Lower leg skin (tissue), 4 donors: ENCODE measurements around the gene UNKL. TPM values are rescaled to one million over a fixed set of nuclear protein-coding genes. Genes with fewer than 3 reads are reported as not detected.

Experiments used
- DNase-seq, 2 donors: peaks; one replicate each; pipeline ENCODE4 v3.0.0-alpha.2; 2019; ENCODE audit warnings: low spot score in 2 of 2
- H3K4me3 ChIP-seq: fragments of 200-600 bp; sonication (generic); 2 replicates; pipeline ENCODE4 v1.5.1; 2017; ENCODE audit warnings: mild to moderate bottlenecking, low read depth; ENCODE audit not compliant: poor library complexity, severe bottlenecking
- CTCF ChIP-seq, 3 donors: fragments of 450-650 bp; IDR thresholded peaks; one replicate each; pipeline ENCODE4 v1.5.1; 2016; ENCODE audit warnings: antibody characterized with exemption in 3 of 3, mild to moderate bottlenecking in 3 of 3, moderate library complexity in 2 of 3
- POLR2A ChIP-seq, 2 donors: fragments of 450-650 bp; IDR thresholded peaks; one replicate each; pipeline ENCODE4 v1.6.1; 2016 to 2017; ENCODE audit warnings: antibody characterized with exemption in 2 of 2, mild to moderate bottlenecking in 1 of 2, moderate library complexity in 1 of 2
- WGBS, 2 donors: methylation state at CpG; one replicate each; pipeline ENCODE4 v1.1.5; 2018; 5-methylcytosine and 5-hydroxymethylcytosine counted together
- intact Hi-C: fragments of 100-400 bp; cut with DNase I; formaldehyde crosslinking; loops from one replicate; pipeline ENCODE4 v1.15.0; 2023; ENCODE audit warnings: low total_unique reads
- total RNA-seq, 4 donors: library from RNA; depleted of rRNA; stranded (reverse); fragments of >200 nt; gene quantifications; one replicate each; pipeline ENCODE4 v1.1.0, GENCODE V29; 2016

UNKL gene
- total RNA-seq, 4 donors from 2014 or later, result 25.7 to 63.4 (median 36.6) TPM

GRCh38 chr16:1338855-1339675, 75.4 kb downstream of the UNKL start:
- no peak for DNase-seq
- H3K4me3 ChIP-seq, result no peak overlapping the region
- TF ChIP-seq CTCF (IDR thresholded peaks at IDR 0.05), result no peak
- intact Hi-C loops, result no loop called here
- 62 to 66% methylated on average over 16 to 31 of the region's 31 CpGs for WGBS, 2 donors

- TF ChIP-seq POLR2A (IDR thresholded peaks at IDR 0.05) (no peak), CTCF (IDR thresholded peaks at IDR 0.05) (no peak)
- no peak overlapping the region for H3K4me3 ChIP-seq
- no peak for DNase-seq
- WGBS, 2 donors, result 28 to 35% methylated on average over 15 to 19 of the region's 30 CpGs
- intact Hi-C loops, result no loop called here
Measured at GRCh38 chr16:1338119-1338730, 76.3 kb downstream of the UNKL start.

- no peak for TF ChIP-seq POLR2A (IDR thresholded peaks at IDR 0.05)
- no peak for TF ChIP-seq CTCF (IDR thresholded peaks at IDR 0.05)
- intact Hi-C loops, result no loop called here
- no peak overlapping the region for H3K4me3 ChIP-seq
- WGBS, 2 donors, result 36 to 47% methylated on average over 8 of the region's 9 CpGs
- DNase-seq, result no peak
Measured at GRCh38 chr16:1337486-1337885, 77.0 kb downstream of the UNKL start.

GRCh38 chr16:1336619-1337018, 77.9 kb downstream of the UNKL start:
- intact Hi-C loops, result no loop called here
- WGBS, 2 donors, result 56 to 64% methylated on average over 13 to 14 of the region's 15 CpGs
- DNase-seq, result no peak
- no peak for TF ChIP-seq POLR2A (IDR thresholded peaks at IDR 0.05)
- TF ChIP-seq CTCF (IDR thresholded peaks at IDR 0.05), result no peak
- no peak overlapping the region for H3K4me3 ChIP-seq

- intact Hi-C loops, result no loop called here
- no peak overlapping the region for H3K4me3 ChIP-seq
- no peak for DNase-seq
- WGBS, 2 donors, result 8% methylated on average over 12 of the region's 12 CpGs
- TF ChIP-seq CTCF (IDR thresholded peaks at IDR 0.05) (no peak), POLR2A (IDR thresholded peaks at IDR 0.05) (no peak)
Measured at GRCh38 chr16:1335996-1336395, 78.5 kb downstream of the UNKL start.
